ENCODE results near the gene NLE1. TPM values are rescaled to one million over a fixed set of nuclear protein-coding genes. Genes with fewer than 3 reads are reported as not detected.

Gene NLE1
- total and polyA plus RNA-seq, 2 of the 8 experiments (the other 6 are each of a cell fraction or from before 2014, with no cell fraction given), result 50.4 to 51.5 TPM

- Histone ChIP-seq H2AK5ac (ENCODE audit: low read depth, low read length) (no peak overlapping the region), H3K18ac (ENCODE audit: extremely low read depth, low read length) (no peak overlapping the region), H4K8ac (ENCODE audit: extremely low read depth, insufficient read depth, low read length) (no peak overlapping the region), H4K20me1 (replicated peaks in 1 of 2; ENCODE audit: control insufficient read depth in 1 of 2, insufficient read depth in 2 of 2, low read length in 2 of 2) (no peaks in the 10 kb centered on the region), H2BK120ac (replicated peaks; ENCODE audit: low read depth, low read length) (no peak overlapping the region), H3K27me3 (replicated peaks in 1 of 4; ENCODE audit: control insufficient read depth in 3 of 4, extremely low read depth in 1 of 4, insufficient read depth in 3 of 4, low read length in 3 of 4) (no peaks in the 10 kb centered on the region), H2BK20ac (ENCODE audit: low read length) (no peak overlapping the region), H3K56ac (replicated peaks; ENCODE audit: insufficient read length, low read depth, low read length) (no peak overlapping the region), H2BK15ac (ENCODE audit: low read length) (no peak overlapping the region), H2BK12ac (ENCODE audit: low read depth, low read length) (no peak overlapping the region), H3K23ac (ENCODE audit: insufficient read length) (no peak overlapping the region), H4K91ac (replicated peaks; ENCODE audit: insufficient read length, low read length) (no peak overlapping the region), H3K9me3 (ENCODE audit: insufficient read depth in 2 of 2, low read depth in 1 of 2, low read length in 1 of 2) (no peaks in the 10 kb centered on the region), H3K14ac (ENCODE audit: insufficient read length) (no peak overlapping the region), H4K5ac (ENCODE audit: insufficient read length, low read depth, low read length) (no peak overlapping the region), H3K23me2 (ENCODE audit: low read depth, low read length) (no peaks in the 10 kb centered on the region), H3K4me2 (ENCODE audit: insufficient read depth in 1 of 2, low read depth in 2 of 2, low read length in 2 of 2) (no peak overlapping the region), H3K9ac (replicated peaks in 1 of 4; ENCODE audit: extremely low read depth in 1 of 4, low read depth in 3 of 4, low read length in 3 of 4) (no peak overlapping the region), H3K4ac (replicated peaks; ENCODE audit: insufficient read length, low read depth, low read length) (no peak overlapping the region), H3K4me1 (replicated peaks in 1 of 4; ENCODE audit: control insufficient read depth in 3 of 4, insufficient read depth in 4 of 4, low read length in 3 of 4) (peaks cover 0 to 2% (median 0%) of the 10 kb centered on the region in 4 experiments; a peak in 1 of 7 replicates), H3K4me3 (ENCODE audit: extremely low read depth in 1 of 4, insufficient read depth in 2 of 4, low read depth in 3 of 4, low read length in 4 of 4) (no peak overlapping the region), H2AFZ (ENCODE audit: low read length) (no peak overlapping the region), H3K79me2 (ENCODE audit: control insufficient read depth in 1 of 2, insufficient read depth in 2 of 2, low read length in 2 of 2) (no peaks in the 10 kb centered on the region), H3K79me1 (ENCODE audit: low read depth, low read length) (no peaks in the 10 kb centered on the region), H3K36me3 (ENCODE audit: control insufficient read depth in 2 of 4, insufficient read depth in 4 of 4, low read length in 3 of 4) (peaks cover 6 to 9% (median 7%) of the 10 kb centered on the region in 4 experiments; a peak in 5 of 8 replicates), H2BK5ac (ENCODE audit: low read depth, low read length) (no peak overlapping the region), H3K27ac (ENCODE audit: low read depth, low read length) (no peak overlapping the region)
- POLR2A ChIA-PET (ENCODE audit: partially characterized antibody), result interaction anchor here (0.9 kb wide), 1 partner anchor 12 kb away, joined by 3 read pairs; no protein-coding TSS in a partner anchor
- 86% methylated on average over 14 of the region's 14 CpGs; no CpG with 5 or more reads in 1 of the 2 experiments for whole genome bisulfite sequencing, 2 experiments (ENCODE audit: extremely low coverage in 1 of 2, insufficient coverage in 1 of 2, insufficient read length in 1 of 2, insufficient replicate concordance in 2 of 2, low coverage in 1 of 2, low lambda C conversion rate in 2 of 2, missing lambda C conversion rate in 1 of 2)
- DNase-seq (ENCODE audit: low read depth in 1 of 2, low spot score in 2 of 2) (no peak), FAIRE-seq (no peak)
- CTCF ChIA-PET (ENCODE audit: partially characterized antibody), result no interaction called here
- no peak for TF ChIP-seq SIX5 (IDR thresholded peaks at IDR 0.05; ENCODE audit: low read depth, low read length)
Observed at GRCh38 chr17:35101036-35101435, 41.1 kb downstream of the NLE1 start.
